H1 (cell line): Measurements from ENCODE around the gene TMEM174. TPM values are rescaled to one million over a fixed set of nuclear protein-coding genes. Genes with fewer than 3 reads are reported as not detected.

Source experiments
- CTCF ChIA-PET: fragments of 300-600 bp; sonication (Branson Sonifier 250); formaldehyde crosslinking; loops from one replicate; lab custom pipeline; 2021; ENCODE audit not compliant: partially characterized antibody; lab: Charles Lee
- POLR2A ChIA-PET: fragments of 300-600 bp; sonication (Branson Sonifier 250); formaldehyde crosslinking; loops from one replicate; lab custom pipeline; 2021; ENCODE audit warnings: inconsistent platforms; ENCODE audit not compliant: partially characterized antibody; lab: Charles Lee
- DNase-seq, 2 experiments: peaks; one replicate each; pipeline versions ENCODE4 v3.0.0 to v3.0.0-alpha.2; 2010 to 2022; ENCODE audit warnings: low spot score in 2 of 2, low read depth in 1 of 2, mixed read lengths in 1 of 2
- FAIRE-seq: peaks from 2 replicates; lab custom pipeline; 2011; peaks lifted over from hg19 to GRCh38; lab: Jason Lieb, UNC
- H2AFZ ChIP-seq: 2 replicates; pipeline ENCODE4 v1.8.1; 2012; ENCODE audit warnings: low read length, inconsistent platforms
- H2AK5ac ChIP-seq: 2 replicates; pipeline ENCODE4 v1.6.1; 2013; ENCODE audit warnings: low read depth, low read length
- H2BK120ac ChIP-seq: replicated peaks from 2 replicates; pipeline ENCODE3; 2013; ENCODE audit warnings: low read depth, low read length, inconsistent platforms
- H2BK12ac ChIP-seq: 2 replicates; pipeline ENCODE4 v1.6.1; 2013; ENCODE audit warnings: low read depth, low read length
- H2BK15ac ChIP-seq: 2 replicates; pipeline ENCODE4 v1.6.1; 2013; ENCODE audit warnings: low read length
- H2BK20ac ChIP-seq: 2 replicates; pipeline ENCODE4 v1.6.1; 2013; ENCODE audit warnings: low read length
- H2BK5ac ChIP-seq: 2 replicates; pipeline ENCODE4 v1.6.1; 2013; ENCODE audit warnings: low read depth, low read length
- H3K14ac ChIP-seq: 2 replicates; pipeline ENCODE4 v1.6.1; 2013; ENCODE audit warnings: inconsistent platforms; ENCODE audit not compliant: insufficient read length
- H3K18ac ChIP-seq: 2 replicates; pipeline ENCODE4 v1.6.1; 2013; ENCODE audit warnings: low read length; ENCODE audit errors: extremely low read depth
- H3K23ac ChIP-seq: 2 replicates; pipeline ENCODE4 v1.6.1; 2013; ENCODE audit warnings: inconsistent platforms; ENCODE audit not compliant: insufficient read length
- H3K23me2 ChIP-seq: 2 replicates; pipeline ENCODE4 v1.6.1; 2013; ENCODE audit warnings: low read depth, low read length
- H3K27ac ChIP-seq: 2 replicates; pipeline ENCODE4 v1.6.1; 2011; ENCODE audit warnings: low read depth, low read length, inconsistent platforms
- H3K27me3 ChIP-seq, 4 experiments: replicated peaks in 1 of 4; 1 replicate in 1 of 4; 2 replicates in 3 of 4; pipeline versions ENCODE4 v1.6.1 to v1.8.1; 2011 to 2013; ENCODE audit warnings: low read length in 3 of 4, mild to moderate bottlenecking in 3 of 4, inconsistent platforms in 2 of 4, mixed read lengths in 2 of 4, moderate library complexity in 1 of 4; ENCODE audit not compliant: control insufficient read depth in 3 of 4, insufficient read depth in 3 of 4; ENCODE audit errors: extremely low read depth in 1 of 4
- H3K36me3 ChIP-seq, 4 experiments: 2 replicates each; pipeline versions ENCODE4 v1.6.1 to v1.8.1; 2011 to 2013; ENCODE audit warnings: mild to moderate bottlenecking in 4 of 4, low read length in 3 of 4, moderate library complexity in 2 of 4, control low read depth in 1 of 4, inconsistent platforms in 1 of 4; ENCODE audit not compliant: insufficient read depth in 4 of 4, control insufficient read depth in 2 of 4
- H3K4ac ChIP-seq: replicated peaks from 2 replicates; pipeline ENCODE3; 2013; ENCODE audit warnings: low read length, low read depth, mixed read lengths, inconsistent platforms; ENCODE audit not compliant: insufficient read length
- H3K4me1 ChIP-seq, 4 experiments: replicated peaks in 1 of 4; 1 replicate in 1 of 4; 2 replicates in 3 of 4; pipeline versions ENCODE4 v1.6.1 to v1.8.1; 2011 to 2013; ENCODE audit warnings: low read length in 3 of 4, inconsistent platforms in 2 of 4, mixed read lengths in 1 of 4; ENCODE audit not compliant: insufficient read depth in 4 of 4, control insufficient read depth in 3 of 4
- H3K4me2 ChIP-seq, 2 experiments: 2 replicates each; pipeline versions ENCODE4 v1.6.1 to v1.8.1; 2011 to 2013; ENCODE audit warnings: low read depth in 2 of 2, low read length in 2 of 2, control low read depth in 1 of 2, inconsistent platforms in 1 of 2, mild to moderate bottlenecking in 1 of 2; ENCODE audit not compliant: insufficient read depth in 1 of 2
- H3K4me3 ChIP-seq, 4 experiments: fragments of 200-600, 300-600 bp in 1 of 4; sonication (generic), shearing (Covaris generic), sonication (Bioruptor Twin) in 1 of 4; 2 replicates each; pipeline versions ENCODE4 v1.5.1 to v1.8.1; 2011 to 2016; ENCODE audit warnings: low read length in 4 of 4, low read depth in 3 of 4, control low read depth in 2 of 4, inconsistent platforms in 2 of 4, mild to moderate bottlenecking in 2 of 4, mixed read lengths in 1 of 4, moderate library complexity in 1 of 4; ENCODE audit not compliant: insufficient read depth in 2 of 4; ENCODE audit errors: extremely low read depth in 1 of 4
- H3K56ac ChIP-seq: replicated peaks from 2 replicates; pipeline ENCODE3; 2013; ENCODE audit warnings: low read depth, mild to moderate bottlenecking, mixed read lengths, low read length, inconsistent platforms; ENCODE audit not compliant: insufficient read length
- H3K79me1 ChIP-seq: 2 replicates; pipeline ENCODE4 v1.6.1; 2013; ENCODE audit warnings: low read depth, low read length, control low read depth
- H3K79me2 ChIP-seq, 2 experiments: 2 replicates each; pipeline versions ENCODE4 v1.6.1 to v1.8.1; 2012 to 2013; ENCODE audit warnings: low read length in 2 of 2, mild to moderate bottlenecking in 2 of 2, inconsistent platforms in 1 of 2; ENCODE audit not compliant: insufficient read depth in 2 of 2, control insufficient read depth in 1 of 2
- H3K9ac ChIP-seq, 4 experiments: replicated peaks in 1 of 4; 1 replicate in 1 of 4; 2 replicates in 3 of 4; pipeline versions ENCODE4 v1.6.1 to v1.8.1; 2011 to 2013; ENCODE audit warnings: low read depth in 3 of 4, low read length in 3 of 4, control low read depth in 2 of 4, mild to moderate bottlenecking in 2 of 4, moderate library complexity in 2 of 4, inconsistent platforms in 1 of 4; ENCODE audit errors: extremely low read depth in 1 of 4
- H3K9me3 ChIP-seq, 2 experiments: 2 replicates each; pipeline versions ENCODE4 v1.6.1 to v1.8.1; 2012 to 2013; ENCODE audit warnings: mild to moderate bottlenecking in 2 of 2, moderate library complexity in 2 of 2, control low read depth in 1 of 2, inconsistent platforms in 1 of 2, low read depth in 1 of 2, low read length in 1 of 2, mixed read lengths in 1 of 2; ENCODE audit not compliant: insufficient read depth in 2 of 2
- H4K20me1 ChIP-seq, 2 experiments: replicated peaks in 1 of 2; 2 replicates each; pipeline versions ENCODE3 to v1.8.1; 2011 to 2013; ENCODE audit warnings: inconsistent platforms in 2 of 2, low read length in 2 of 2, mild to moderate bottlenecking in 1 of 2; ENCODE audit not compliant: insufficient read depth in 2 of 2, control insufficient read depth in 1 of 2
- H4K5ac ChIP-seq: 2 replicates; pipeline ENCODE4 v1.6.1; 2013; ENCODE audit warnings: low read length, low read depth, mixed read lengths, inconsistent platforms; ENCODE audit not compliant: insufficient read length
- H4K8ac ChIP-seq: 2 replicates; pipeline ENCODE4 v1.8.0; 2013; ENCODE audit warnings: mild to moderate bottlenecking, moderate library complexity, low read length, inconsistent platforms; ENCODE audit not compliant: insufficient read depth; ENCODE audit errors: extremely low read depth
- H4K91ac ChIP-seq: replicated peaks from 2 replicates; pipeline ENCODE3; 2013; ENCODE audit warnings: low read length, mixed read lengths, inconsistent platforms; ENCODE audit not compliant: insufficient read length
- ASH2L ChIP-seq: fragments of 200-600, 300-600 bp; sonication (generic); IDR thresholded peaks from one replicate; pipeline ENCODE4 v1.7.1; 2017; ENCODE audit warnings: low read length
- CHD1 ChIP-seq: IDR thresholded peaks from 2 replicates; pipeline ENCODE4 v1.6.1; 2012; ENCODE audit warnings: low read depth, low read length, improper control_type of control experiment
- FOSL1 ChIP-seq: IDR thresholded peaks from 2 replicates; pipeline ENCODE4 v1.6.1; 2011; ENCODE audit warnings: mild to moderate bottlenecking, low read depth, low read length, moderate library complexity; ENCODE audit not compliant: insufficient read depth
- HDAC2 ChIP-seq, 2 experiments: fragments of 300-600 bp in 1 of 2; sonication (generic) in 1 of 2; IDR thresholded peaks; 2 replicates each; pipeline ENCODE4 v1.6.1; 2011 to 2012; ENCODE audit warnings: low read depth in 2 of 2, low read length in 2 of 2, mild to moderate bottlenecking in 2 of 2, moderate library complexity in 2 of 2, borderline replicate concordance in 1 of 2, inconsistent platforms in 1 of 2
- POLR2A ChIP-seq, 2 experiments: IDR thresholded peaks; 1 replicate in 1 of 2; 2 replicates in 1 of 2; pipeline ENCODE4 v1.6.1; 2011; ENCODE audit warnings: low read depth in 2 of 2, low read length in 2 of 2, mild to moderate bottlenecking in 2 of 2; ENCODE audit errors: control extremely low read depth in 1 of 2
- POU5F1 ChIP-seq: IDR thresholded peaks from 2 replicates; pipeline ENCODE4 v1.6.1; 2011; ENCODE audit warnings: low read depth, mild to moderate bottlenecking, low read length, moderate library complexity
- RAD21 ChIP-seq, 2 experiments: IDR thresholded peaks in 1 of 2; conservative IDR thresholded peaks in 1 of 2; 2 replicates each; pipeline ENCODE4 v1.6.1; 2011; ENCODE audit warnings: low read depth in 2 of 2, low read length in 2 of 2, improper control_type of control experiment in 1 of 2, inconsistent platforms in 1 of 2, mild to moderate bottlenecking in 1 of 2, moderate library complexity in 1 of 2
- RFX5 ChIP-seq: IDR thresholded peaks from 2 replicates; pipeline ENCODE4 v1.6.1; 2011; ENCODE audit warnings: low read depth, low read length, improper control_type of control experiment, borderline replicate concordance
- SIX5 ChIP-seq: IDR thresholded peaks from 2 replicates; pipeline ENCODE4 v1.6.1; 2011; ENCODE audit warnings: mild to moderate bottlenecking, low read depth, low read length
- SUZ12 ChIP-seq: fragments of 200-600 bp; sonication (generic); IDR thresholded peaks from 2 replicates; pipeline ENCODE4 v1.6.1; 2012; ENCODE audit warnings: mild to moderate bottlenecking, inconsistent platforms, low read length, moderate library complexity, mixed read lengths
- TAF1 ChIP-seq: IDR thresholded peaks from 2 replicates; pipeline ENCODE4 v1.6.1; 2011; ENCODE audit warnings: mild to moderate bottlenecking, low read depth, low read length
- YY1 ChIP-seq: IDR thresholded peaks from 2 replicates; pipeline ENCODE4 v1.6.1; 2011; ENCODE audit warnings: low read depth, mild to moderate bottlenecking, low read length
- ZNF274 ChIP-seq: IDR thresholded peaks from 2 replicates; pipeline ENCODE4 v1.7.0; 2012; ENCODE audit warnings: low read length, borderline replicate concordance; ENCODE audit errors: extremely low read depth
- WGBS, 2 experiments: shearing (Covaris generic) in 1 of 2; methylation state at CpG; one replicate each; pipeline versions ENCODE4 v1.1.6 to v1.1.7; 2013 to 2015; ENCODE audit warnings: low lambda C conversion rate in 2 of 2, mixed read lengths in 2 of 2, inconsistent platforms in 1 of 2, low coverage in 1 of 2, missing lambda C conversion rate in 1 of 2; ENCODE audit not compliant: insufficient replicate concordance in 2 of 2, insufficient coverage in 1 of 2, insufficient read length in 1 of 2; ENCODE audit errors: extremely low coverage in 1 of 2, missing lambda C conversion rate in 1 of 2; 5-methylcytosine and 5-hydroxymethylcytosine counted together
- polyA plus RNA-seq, 7 experiments: library from polyadenylated mRNA; depleted of rRNA in 3 of 7; stranded (reverse) in 5 of 7; unstranded in 2 of 7; fragments of >200 nt in 5 of 7; fragments of 200-250 nt in 2 of 7; gene quantifications; 1 replicate in 5 of 7; 2 replicates in 1 of 7; 4 replicates in 1 of 7; pipeline versions ENCODE4 v1.2.1 to v1.2.3, GENCODE V29; 2011 to 2013; ENCODE audit warnings: missing spikeins in 2 of 7, mixed read lengths in 2 of 7
- total RNA-seq: library from RNA; stranded (reverse); fragmentation: NEBNext Ultra II Directional; extraction: Animal tissue kit (Norgen Biotek cat#: 25700); gene quantifications from 2 replicates; pipeline ENCODE4 v1.2.1, GENCODE V29; 2021

The TMEM174 gene
- total and polyA plus RNA-seq, 2 of the 8 experiments (the other 6 are each of a cell fraction or from before 2014, with no cell fraction given), result not detected

DNA sequence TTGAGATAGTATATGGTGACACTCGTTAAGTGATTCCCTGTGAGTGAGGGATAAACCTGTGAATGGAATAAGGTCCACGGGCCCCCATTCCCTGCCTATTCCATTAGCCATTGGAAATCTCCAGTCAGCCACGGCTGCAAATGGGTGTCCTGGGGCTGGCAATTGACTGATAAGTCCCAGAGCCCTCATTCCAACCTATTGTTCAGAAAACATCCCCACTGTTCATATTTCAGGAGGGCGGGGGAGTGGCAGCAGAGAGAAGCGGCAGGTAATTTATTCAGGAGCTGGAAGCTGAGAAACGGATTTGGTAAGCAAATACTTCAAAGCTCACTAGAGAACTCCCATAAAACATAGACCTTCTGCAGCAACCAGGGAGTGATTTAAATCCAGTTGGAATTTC lies 42.0 kb downstream of the TMEM174 start:
- Histone ChIP-seq H3K9me3 (no peaks in the 10 kb centered on the region), H3K4me1 (peaks cover 5 to 26% (median 9%) of the 10 kb centered on the region in 4 experiments), H3K79me1 (no peaks in the 10 kb centered on the region), H4K20me1 (no peaks in the 10 kb centered on the region), H2AFZ (no peak overlapping the region), H3K79me2 (no peaks in the 10 kb centered on the region), H3K4me2 (peak overlapping the region; percentile 81 to 99), H3K9ac (no peak overlapping the region), H3K4ac (no peak overlapping the region), H4K8ac (no peak overlapping the region), H2BK120ac (no peak overlapping the region), H3K4me3 (peak overlapping the region; percentile 41 to 64 (median 60); a peak in 5 of 8 replicates), H2BK20ac (no peak overlapping the region), H2BK15ac (no peak overlapping the region), H3K23me2 (peaks cover 7% of the 10 kb centered on the region), H3K56ac (no peak overlapping the region), H3K27ac (no peak overlapping the region), H3K23ac (no peak overlapping the region), H3K27me3 (peaks cover 15 to 42% (median 38%) of the 10 kb centered on the region in 4 experiments), H3K36me3 (no peaks in the 10 kb centered on the region), H2AK5ac (no peak overlapping the region), H3K18ac (no peak overlapping the region), H3K14ac (no peak overlapping the region), H4K91ac (no peak overlapping the region), H2BK12ac (no peak overlapping the region), H4K5ac (no peak overlapping the region), H2BK5ac (no peak overlapping the region)
- FAIRE-seq (no peak), DNase-seq (peak in 1 of 2 experiments; percentile 47)
- TF ChIP-seq SUZ12, result no peak
- TF ChIP-seq RFX5, result no peak
- TF ChIP-seq RAD21 (IDR thresholded peaks at IDR 0.05 in 1 of 2, conservative IDR thresholded peaks at IDR 0.05 in 1 of 2; ENCODE audit: low read depth in 2 of 2, low read length in 2 of 2), result no peak
- TF ChIP-seq FOSL1, result no peak
- no peak for TF ChIP-seq ASH2L
- TF ChIP-seq CHD1, result no peak
- TF ChIP-seq POU5F1, result no peak
- no peak for TF ChIP-seq POLR2A (IDR thresholded peaks at IDR 0.05; ENCODE audit: control extremely low read depth in 1 of 2, low read depth in 2 of 2, low read length in 2 of 2)
- no peak for TF ChIP-seq ZNF274
- no peak for TF ChIP-seq TAF1
- no peak for TF ChIP-seq YY1
- TF ChIP-seq HDAC2 (IDR thresholded peaks at IDR 0.05; ENCODE audit: borderline replicate concordance in 1 of 2, low read depth in 2 of 2, low read length in 2 of 2), result no peak
- no peak for TF ChIP-seq SIX5
- ChIA-PET CTCF (interaction anchor here (0.7 to 5.8 kb wide), 29 partner anchors 8 to 351 kb away, joined by 3 to 90 read pairs (median 8); partner anchors contain the start of genes FOXD1 and TMEM174), POLR2A (interaction anchor here (0.8 to 2.6 kb wide), 3 partner anchors 15 to 259 kb away, joined by 3 to 14 read pairs (median 8); partner anchors contain the start of gene FCHO2)
- 26% methylated on average over 6 of the region's 6 CpGs; no CpG with 5 or more reads in 1 of the 2 experiments for WGBS, 2 experiments
